NCI-H524 (cell line): ENCODE results near the gene NETO2.
A peak's percentile ranks its signal among the peaks of the same experiment; 100 is the strongest.
"Not testable (repeated sequence)": the region's sequence is repeated elsewhere in the genome, so short reads cannot be mapped to it uniquely, and the experiment has no call there.

Experiments used
- DNase-seq, 2 experiments: peaks; one replicate each; lab custom pipeline; 2025; lab: John Stamatoyannopoulos, UW

The NETO2 gene

DNA sequence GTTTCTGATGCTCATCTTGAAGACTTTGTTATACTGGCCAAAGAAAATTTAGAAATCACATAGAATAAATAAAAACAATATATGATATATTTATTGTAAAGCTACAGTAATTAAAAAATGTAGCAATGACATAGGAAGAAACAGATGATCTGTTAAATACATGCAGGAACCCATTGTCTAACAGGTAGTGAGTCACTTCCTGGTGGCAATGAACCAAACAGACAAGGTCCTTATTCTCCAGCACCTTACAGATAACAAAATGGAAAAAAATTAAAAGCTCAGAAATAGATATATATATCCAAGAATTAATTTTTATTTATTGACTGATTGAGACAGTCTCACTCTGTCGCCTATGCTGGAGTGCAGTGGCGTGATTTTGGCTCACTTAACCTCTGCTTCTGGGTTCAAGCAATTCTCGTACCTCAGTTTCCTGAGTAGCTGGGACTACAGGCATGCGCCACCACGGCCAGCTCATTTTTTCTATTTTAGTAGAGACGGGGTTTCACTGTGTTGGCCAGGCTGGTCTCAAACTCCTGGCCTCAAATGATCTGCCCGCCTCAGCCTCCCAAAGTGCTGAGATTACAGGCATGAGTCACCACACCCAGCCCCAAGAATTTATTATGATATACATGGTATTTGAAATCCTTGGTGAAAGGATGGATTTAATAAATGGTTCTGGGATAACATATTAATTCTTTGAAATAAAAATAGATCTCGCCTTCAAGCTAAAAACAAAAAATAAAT lies 7.5 kb downstream of the NETO2 start:
- DNase-seq: no peak

- no peak for DNase-seq
Measured at GRCh38 chr16:47134550-47134949, 9.2 kb downstream of the NETO2 start.

DNA sequence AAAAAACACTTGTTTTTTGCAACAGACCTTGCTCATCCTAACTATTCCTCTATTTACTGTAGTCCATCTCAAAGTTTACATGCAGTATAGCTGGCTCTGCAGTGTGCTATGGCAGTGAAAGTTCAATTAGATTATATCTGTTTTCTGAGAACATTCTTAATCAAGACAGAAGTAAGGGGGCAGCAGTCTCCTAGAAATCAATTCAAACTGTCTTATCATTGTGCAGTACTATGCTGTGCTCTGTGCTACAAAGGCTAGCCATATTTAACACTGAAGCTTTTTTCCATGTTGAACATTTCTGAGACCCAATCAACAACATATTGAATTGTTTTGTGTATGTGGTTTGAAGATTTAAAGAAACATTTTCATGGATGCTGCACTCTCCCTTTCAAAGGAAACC lies 11.4 kb downstream of the NETO2 start:
- peak in 1 of 2 experiments; percentile 15 for DNase-seq

DNA sequence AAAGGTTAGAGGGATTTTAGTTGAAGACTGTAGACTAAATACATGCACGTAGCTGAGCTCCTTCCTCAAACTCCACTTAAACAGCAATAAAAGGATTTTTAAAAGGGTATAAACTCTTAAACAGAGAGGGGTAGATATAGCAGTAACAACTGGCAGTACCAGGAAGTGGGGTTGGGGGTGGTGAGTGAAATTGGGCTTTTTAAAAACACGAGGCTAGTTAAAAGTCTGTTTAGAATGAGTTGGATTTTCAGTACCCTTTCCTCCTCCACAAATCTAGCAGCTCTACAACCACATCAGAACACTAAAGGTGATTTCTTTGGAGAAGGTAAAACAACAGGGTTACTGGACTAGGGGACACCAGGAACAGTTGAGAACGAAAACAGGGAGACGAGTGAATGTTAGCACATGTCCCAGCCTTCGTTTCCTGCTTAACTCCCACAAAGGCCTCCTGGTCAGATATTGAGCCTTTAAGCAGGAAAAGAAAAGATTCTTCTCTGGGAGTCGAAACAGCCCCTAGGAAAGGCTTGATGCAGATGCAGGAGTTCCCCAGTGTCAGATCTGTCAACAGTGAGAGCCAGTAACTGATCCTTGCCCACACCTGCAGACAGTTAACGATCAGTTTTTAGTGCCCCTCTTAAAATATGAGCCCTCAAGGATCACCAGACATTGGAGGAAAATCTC lies 13.8 kb downstream of the NETO2 start:
- no peak for DNase-seq

DNA sequence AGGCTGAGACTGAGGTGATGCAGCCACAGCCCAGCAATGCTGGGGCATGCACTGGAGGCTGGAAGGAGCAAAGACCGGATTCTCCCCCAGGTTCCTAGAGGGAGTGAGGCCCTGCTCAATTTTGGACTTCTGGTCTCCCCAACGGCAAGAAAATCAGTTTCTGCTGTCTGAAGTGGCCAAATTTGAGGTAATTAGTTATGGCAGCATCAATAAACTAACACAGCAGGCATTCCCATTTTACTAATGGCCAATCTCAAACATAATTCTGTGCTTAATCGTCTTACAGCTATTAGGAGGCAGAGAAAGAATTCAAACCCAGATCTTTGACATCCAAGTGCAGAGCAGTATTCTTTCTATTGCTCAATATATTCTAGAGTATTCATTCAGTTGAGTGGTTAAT lies 16.2 kb downstream of the NETO2 start:
- no peak for DNase-seq

DNA sequence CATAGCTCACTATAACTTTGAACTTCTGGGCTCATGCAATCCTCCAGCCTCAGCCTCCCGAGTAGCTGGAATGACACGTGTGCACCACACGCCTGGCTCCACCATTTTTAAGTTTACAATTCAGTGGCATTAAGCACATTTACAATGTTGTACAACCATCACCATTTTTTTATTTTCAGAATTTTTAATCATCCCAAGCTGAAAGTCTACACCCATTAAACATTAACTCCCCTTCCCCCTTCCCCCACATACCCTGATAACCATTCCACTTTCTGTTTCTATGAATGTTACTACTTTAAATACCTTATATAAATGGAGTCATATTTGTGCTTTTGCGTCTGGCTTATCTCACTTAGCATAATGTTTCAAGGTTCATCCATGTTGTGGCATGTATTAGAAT lies 18.0 kb downstream of the NETO2 start:
- DNase-seq: no peak

DNA sequence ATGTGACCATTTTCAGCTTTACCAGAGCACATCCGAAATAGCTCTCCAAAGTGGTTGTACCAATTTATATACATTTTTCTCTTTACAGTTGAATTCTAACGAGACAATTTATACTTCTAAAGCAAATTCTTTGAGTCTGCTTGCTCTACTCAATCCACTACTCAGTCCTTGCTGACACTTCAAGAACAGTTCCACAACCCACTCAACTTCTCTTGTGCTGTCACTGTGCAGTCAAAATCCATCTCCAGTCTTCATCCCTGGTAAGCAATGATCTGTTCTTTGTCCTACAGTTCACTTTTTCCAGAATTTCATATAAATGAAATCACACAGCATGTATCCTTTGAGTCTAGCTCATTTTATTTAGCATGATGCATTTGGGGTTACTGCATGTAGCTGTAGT lies 30.6 kb downstream of the NETO2 start:
- no peak for DNase-seq

DNA sequence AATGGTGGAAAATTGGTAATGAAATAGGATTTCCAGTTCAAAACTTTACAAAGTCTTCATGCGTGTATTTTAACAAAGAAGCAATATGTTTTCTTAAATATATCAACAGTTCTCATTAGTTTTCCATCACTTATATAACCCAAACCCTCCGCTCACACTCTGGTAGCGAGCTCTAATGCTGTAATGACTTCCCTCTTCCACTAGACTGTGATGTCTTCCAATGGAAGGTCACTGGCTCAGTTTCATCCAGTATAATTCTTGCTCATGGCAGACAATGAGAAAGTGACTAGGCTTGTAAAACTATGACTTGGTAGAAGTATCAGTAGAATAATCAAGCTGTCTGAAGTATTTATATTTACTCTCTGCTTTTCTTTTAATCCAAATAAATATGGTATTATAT lies 32.8 kb downstream of the NETO2 start:
- DNase-seq: peak in 1 of 2 experiments; percentile 2

GRCh38 chr16:47109361-47109760 lies 34.4 kb downstream of the NETO2 start:
- no peak for DNase-seq

DNA sequence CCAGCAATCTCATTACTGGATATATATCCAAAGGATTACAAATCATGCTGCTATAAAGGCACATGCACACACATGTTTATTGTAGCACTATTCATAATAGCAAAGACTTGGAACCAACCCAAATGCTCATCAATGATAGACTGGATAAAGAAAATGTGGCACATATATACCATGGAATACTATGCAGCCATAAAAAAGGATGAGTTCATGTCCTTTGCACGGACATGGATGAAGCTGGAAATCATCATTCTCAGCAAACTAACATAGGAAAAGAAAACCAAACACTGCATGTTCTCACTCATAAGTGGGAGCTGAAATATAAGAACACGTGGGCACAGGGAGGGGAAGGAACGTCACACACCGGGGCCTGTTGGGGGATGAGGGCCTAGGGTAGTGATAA lies 40.8 kb downstream of the NETO2 start:
- DNase-seq: not testable (repeated sequence)

GRCh38 chr16:47097154-47097553 lies 46.6 kb downstream of the NETO2 start:
- DNase-seq: not testable (repeated sequence)

GRCh38 chr16:47096297-47096696 lies 47.4 kb downstream of the NETO2 start:
- DNase-seq: no peak

GRCh38 chr16:47084198-47084597 lies 59.5 kb downstream of the NETO2 start:
- DNase-seq: no peak

DNA sequence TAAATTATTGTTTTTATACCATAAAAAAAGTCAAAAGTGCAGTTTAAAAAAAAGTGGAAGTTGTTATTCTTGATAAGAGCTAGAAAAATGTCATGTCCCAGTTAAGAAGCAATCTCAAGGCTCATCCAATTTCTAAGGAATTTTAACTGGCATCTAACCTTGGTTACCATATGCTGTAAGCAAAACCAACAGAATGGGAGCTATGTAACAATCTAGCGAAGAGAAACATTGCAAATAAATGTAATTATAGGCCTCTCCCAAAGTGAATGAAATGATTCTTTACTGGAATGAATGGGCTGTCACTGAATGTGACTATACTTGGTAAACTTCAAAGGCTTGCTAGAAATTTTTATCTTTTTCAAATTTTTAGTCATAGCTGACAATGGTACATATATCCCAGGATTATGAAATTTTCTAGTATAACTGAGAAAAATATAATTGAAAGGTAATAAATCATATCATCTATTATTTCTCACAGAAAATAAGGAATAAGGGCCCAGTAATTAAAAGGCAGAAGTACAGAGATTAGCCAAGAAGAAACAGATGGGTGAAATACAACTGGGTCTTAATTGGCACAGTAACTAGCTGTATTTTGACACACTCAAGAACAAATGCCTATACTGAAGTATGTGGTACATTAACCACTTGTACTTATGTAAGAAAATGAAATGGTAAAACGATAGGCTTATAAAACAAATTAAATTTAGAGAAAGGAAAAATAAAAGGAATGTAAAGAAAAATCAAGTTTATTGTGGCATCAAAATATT lies 61.5 kb downstream of the NETO2 start:
- peak in 1 of 2 experiments; percentile 22 for DNase-seq

GRCh38 chr16:47081115-47081514 lies 62.6 kb downstream of the NETO2 start:
- DNase-seq: no peak

- DNase-seq: no peak
Measured at GRCh38 chr16:47079860-47080259, 63.9 kb downstream of the NETO2 start.

DNA sequence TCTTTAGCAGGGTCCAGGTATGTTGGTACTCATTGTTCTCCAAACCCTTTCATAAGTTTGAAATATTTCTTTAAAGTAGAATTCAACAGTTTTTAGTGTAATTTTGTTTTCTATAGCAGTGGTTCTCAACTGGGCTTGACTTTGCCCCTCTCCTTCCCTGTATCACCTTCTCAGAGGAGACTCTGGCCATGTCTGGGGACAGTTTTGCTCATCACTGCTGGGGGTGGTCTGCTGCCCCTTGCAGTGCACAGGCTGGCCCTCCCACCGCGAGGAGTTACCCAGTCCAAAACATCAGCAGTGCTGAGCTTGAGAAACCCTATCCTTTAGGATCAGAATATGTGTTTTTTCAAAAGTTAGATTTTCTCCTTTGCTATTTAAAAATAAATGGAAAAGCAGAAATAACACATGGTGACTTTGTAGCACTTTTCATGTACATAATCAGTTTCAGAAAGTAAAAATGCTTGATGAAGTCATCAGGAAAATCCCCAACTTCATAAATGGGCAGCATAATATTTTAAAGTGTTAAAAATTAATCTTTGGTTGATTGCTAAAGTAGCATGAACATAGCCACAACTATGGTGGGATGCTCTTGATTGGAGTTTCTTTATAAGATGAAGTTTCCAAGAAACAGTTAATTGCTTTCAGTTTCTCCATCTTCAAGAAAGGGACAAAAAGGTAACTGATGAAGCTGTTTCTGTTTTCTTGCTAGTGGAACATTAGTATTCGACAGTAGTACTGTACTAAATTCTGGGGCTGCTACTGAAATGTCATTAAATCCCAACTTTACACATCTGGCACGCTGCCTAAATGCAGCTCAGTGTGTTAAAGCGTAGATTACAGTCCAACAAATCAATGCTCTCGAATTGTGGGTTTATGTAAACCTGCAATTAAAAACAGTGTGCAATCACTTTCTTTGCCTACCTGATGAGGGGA lies 70.3 kb downstream of the NETO2 start:
- DNase-seq: no peak

GRCh38 chr16:47072158-47072557 lies 71.6 kb downstream of the NETO2 start:
- DNase-seq: no peak

DNA sequence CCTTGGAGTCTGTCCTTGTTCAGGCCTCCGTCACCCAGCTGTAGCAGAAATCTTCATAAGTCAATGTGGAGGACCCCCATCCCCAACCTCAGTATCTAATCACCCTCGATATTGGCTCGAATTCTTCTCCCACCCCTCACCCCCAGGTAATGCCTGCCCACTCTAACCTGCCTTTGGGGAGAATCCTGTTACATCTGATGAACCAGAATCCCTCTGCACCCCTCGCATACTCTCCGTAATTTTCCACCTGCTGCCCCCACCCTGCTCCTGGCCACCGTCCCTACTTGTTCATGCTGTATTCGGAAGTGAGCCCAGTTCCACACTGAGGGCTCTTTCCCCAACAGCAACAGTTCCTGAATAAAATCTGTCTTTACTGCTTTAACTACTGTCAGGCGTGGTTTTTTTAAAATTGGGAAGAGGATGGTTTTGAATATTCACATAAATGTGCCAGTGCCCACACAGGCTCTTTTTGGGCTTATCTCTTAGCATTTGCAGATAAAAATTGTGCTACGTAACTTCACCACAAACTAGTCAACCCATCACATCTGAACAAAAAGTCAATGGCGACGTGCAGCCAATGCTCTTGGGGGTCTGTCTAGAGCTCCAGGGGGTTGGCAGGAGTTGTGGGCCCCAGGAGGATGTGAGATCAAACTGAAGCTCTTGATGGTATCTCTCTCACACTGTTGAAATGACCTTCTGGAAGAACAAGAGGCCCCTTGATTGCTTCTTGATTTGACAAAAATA lies 73.7 kb downstream of the NETO2 start:
- DNase-seq: no peak

DNA sequence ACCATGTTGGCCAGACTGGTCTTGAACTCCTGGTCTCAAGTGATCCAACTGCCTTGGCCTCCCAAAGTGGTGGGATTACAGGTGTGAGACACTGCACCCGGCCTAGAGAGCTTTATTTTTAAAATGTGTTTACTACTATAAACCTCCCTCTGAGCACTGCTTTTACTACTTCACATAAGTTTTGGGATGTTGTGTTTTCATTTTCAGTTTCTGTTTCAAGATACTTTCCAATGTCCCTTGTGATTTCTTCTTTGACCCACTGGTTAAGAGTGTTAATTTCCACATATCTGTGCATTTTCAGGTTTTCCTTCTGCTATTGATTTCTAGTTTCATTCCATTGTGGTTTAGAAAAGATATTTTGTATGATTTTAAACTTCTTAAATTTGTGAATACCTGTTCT lies 74.4 kb downstream of the NETO2 start:
- DNase-seq: no peak

GRCh38 chr16:47067203-47067602 lies 76.5 kb downstream of the NETO2 start:
- DNase-seq: no peak
